Dendritic cell treated with granulocyte-macrophage colony-stimulating factor and Interleukin-4, amounts not matched to agents 40 ng/mL and 50 ng/mL, for 4 days (primary cell): ENCODE measurements around the gene KHDC1L.

ENCODE experiments used
- H3K27ac Mint-ChIP-seq: one replicate; pipeline ENCODE4 v1.8.0; 2022; ENCODE audit warnings: mild to moderate bottlenecking, mixed read lengths
- H3K27me3 Mint-ChIP-seq: one replicate; pipeline ENCODE4 v1.8.0; 2022; ENCODE audit warnings: mild to moderate bottlenecking, mixed read lengths
- H3K36me3 Mint-ChIP-seq: one replicate; pipeline ENCODE4 v1.8.0; 2022; ENCODE audit warnings: low read depth, mixed read lengths
- H3K4me1 Mint-ChIP-seq: one replicate; pipeline ENCODE4 v1.8.0; 2022; ENCODE audit warnings: low read depth, mixed read lengths
- H3K4me3 Mint-ChIP-seq: one replicate; pipeline ENCODE4 v1.8.0; 2022; ENCODE audit warnings: mild to moderate bottlenecking, moderate library complexity, mixed read lengths
- H3K9me3 Mint-ChIP-seq: one replicate; pipeline ENCODE4 v1.8.0; 2022; ENCODE audit warnings: mixed read lengths
- intact Hi-C: fragments of 100-400 bp; cut with micrococcal nuclease; formaldehyde crosslinking; loops from one replicate; pipeline ENCODE4 v1.15.0; 2022

Gene KHDC1L

DNA sequence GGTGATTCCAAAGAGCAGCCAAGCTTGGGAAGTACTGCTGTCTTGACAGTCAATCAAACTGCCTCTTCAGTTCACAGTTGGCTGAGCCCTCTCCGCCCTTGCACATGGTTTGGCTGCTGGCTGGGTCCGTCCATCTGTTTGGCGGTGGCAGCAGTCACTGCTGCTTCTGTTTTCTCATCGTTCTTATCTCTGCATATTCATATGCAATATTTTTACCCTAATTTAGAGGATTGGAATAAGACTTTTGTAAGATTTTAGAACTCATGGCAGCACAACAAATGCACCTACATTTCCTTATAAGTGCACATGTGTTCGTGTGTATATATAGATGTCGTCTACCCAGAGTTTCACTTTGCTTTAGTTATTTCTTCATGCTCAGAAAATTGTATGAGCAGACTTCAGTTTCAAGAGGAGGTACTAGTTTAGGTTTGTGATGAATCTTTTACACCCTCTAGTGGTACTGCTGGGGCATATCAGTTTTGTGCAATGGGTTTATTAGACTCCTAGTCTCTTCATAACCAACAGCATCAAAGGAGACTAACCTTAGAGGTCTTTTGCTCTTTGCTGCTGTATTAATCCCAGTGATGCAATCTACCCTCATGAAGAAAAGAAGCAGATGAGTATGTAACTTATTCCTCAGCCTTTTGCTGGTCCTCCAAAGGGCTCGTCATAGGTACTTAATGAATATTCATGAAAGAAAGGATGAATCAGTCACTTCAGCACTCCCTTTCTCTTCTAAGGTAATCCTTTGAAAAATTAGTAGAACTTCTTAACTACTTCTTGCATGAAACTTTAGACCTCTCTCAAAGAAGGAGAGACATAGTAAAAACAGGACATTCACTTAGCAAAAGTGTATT, 44.3 kb downstream of the KHDC1L start:
- Mint-ChIP-seq H3K36me3 (no peaks in the 10 kb centered on the region), H3K27ac (no peak overlapping the region), H3K4me3 (no peak overlapping the region), H3K4me1 (no peaks in the 10 kb centered on the region), H3K27me3 (no peaks in the 10 kb centered on the region), H3K9me3 (no peaks in the 10 kb centered on the region)
- intact Hi-C loops = loop anchor here (1.0 to 2.0 kb wide), 3 partner anchors 50 to 769 kb away; no protein-coding TSS in a partner anchor

DNA sequence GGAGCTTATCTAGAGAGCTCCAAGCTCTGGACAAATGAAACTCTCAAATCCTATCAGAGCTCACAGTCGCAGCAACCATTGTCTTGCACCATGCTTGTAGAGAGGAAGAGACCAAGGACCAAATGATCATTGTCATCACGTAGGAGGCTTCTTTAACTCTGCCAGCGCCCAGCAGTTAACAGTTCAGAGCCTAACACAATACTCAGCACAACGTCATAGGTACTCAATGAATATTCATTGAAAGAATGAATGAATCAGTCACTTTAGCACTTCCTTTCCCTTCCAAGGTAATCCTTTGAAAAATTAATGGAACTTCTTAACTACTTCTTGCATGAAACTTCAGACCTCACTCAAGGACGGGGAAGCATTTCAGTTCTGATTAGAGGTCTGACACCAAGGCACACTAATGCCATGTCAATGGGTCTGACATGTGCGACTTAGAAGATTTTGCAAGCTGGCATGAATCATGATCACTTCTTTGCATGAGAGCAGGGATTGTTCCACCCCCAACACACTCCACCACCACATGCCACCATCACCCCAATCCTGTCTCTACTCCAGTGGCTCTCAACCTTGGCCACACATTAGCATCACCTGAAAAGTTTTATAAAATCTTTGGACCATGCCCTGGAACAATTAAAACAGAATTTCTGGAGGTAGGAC, 45.1 kb downstream of the KHDC1L start:
- intact Hi-C loops = loop anchor here (2.0 kb wide), 2 partner anchors 49 to 563 kb away; no protein-coding TSS in a partner anchor
- no peak overlapping the region for H3K4me3 Mint-ChIP-seq
- no peaks in the 10 kb centered on the region for H3K36me3 Mint-ChIP-seq
- H3K9me3 Mint-ChIP-seq = no peaks in the 10 kb centered on the region
- no peak overlapping the region for H3K27ac Mint-ChIP-seq
- H3K4me1 Mint-ChIP-seq = no peaks in the 10 kb centered on the region
- H3K27me3 Mint-ChIP-seq = no peaks in the 10 kb centered on the region

DNA sequence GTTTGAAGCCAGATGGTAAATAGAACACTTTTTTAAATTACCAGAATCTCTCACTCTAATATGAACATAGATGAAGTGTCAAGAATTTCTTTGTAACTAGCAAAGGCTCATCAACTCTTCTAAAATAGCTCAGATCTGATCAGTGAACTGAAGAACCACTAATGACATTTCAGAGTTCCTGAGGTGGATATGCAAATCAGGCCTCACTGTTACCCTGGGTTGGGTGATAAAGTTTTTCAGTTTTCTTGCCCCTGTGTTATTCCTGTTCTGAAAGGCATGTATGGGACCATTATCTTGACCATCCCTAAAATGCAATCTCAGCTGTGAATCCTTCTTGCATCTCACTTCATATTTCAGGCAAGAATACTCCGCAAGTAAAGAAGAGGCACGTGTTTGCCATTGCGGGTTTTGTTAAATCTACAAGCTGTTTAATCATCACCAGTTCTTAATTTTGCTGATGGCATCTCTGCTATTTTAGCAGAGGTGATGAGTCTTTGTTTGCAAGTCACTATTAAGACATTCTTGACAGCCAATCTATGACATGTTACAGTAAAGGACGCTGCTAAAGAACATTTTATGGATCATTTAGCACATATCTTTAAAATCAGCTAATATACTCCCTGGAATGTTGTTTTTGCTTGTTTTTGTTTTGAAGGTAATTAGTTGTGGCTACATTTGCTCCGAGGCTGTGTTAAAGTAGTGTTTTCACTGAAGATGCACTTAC, 47.9 kb downstream of the KHDC1L start:
- H3K36me3 Mint-ChIP-seq = no peaks in the 10 kb centered on the region
- H3K27ac Mint-ChIP-seq = no peak overlapping the region
- intact Hi-C loops = no loop called here
- no peak overlapping the region for H3K4me3 Mint-ChIP-seq
- no peaks in the 10 kb centered on the region for H3K4me1 Mint-ChIP-seq
- H3K27me3 Mint-ChIP-seq = no peaks in the 10 kb centered on the region
- H3K9me3 Mint-ChIP-seq = no peaks in the 10 kb centered on the region

DNA sequence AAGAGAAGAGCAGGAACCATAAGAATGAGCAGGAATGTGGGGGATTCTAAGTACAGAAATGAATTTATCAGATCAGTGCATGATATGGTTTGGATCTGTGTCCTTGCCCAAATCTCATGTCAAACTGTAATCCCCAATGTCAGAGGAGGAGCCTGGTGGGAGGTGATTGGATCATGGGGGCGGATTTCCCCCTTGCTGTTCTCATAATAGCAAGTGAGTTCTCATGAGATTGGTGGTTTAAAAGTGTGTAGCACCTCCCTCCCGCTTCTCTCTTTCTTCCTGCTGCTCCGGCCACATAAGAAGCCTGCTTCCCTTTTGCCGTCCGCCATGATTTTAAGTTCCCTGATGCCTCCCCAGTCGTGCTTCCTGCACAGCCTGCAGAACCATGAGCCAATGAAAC, 49.2 kb downstream of the KHDC1L start:
- H3K27ac Mint-ChIP-seq = no peak overlapping the region
- intact Hi-C loops = no loop called here
- H3K36me3 Mint-ChIP-seq = no peaks in the 10 kb centered on the region

DNA sequence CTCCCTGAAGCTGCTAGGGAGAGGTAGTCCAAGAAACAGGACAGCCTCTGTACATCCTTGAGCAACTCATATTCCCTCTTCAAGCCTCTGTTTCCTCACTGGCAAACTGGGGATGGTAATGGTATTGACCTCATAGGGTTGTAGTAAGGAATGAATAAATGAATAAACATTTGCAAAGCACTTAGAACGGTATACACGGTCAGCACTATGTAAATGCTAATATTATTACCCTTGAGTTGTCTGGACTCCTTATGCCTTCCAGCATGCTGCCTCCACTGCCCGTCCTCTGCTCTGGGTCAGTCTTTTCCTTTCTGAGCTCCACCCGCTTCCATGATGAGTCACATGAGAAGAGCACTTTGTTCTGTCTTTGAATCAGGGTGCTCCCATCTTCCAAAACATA, 50.6 kb downstream of the KHDC1L start:
- Mint-ChIP-seq H3K4me3 (no peak overlapping the region), H3K27ac (no peak overlapping the region), H3K27me3 (no peaks in the 10 kb centered on the region), H3K4me1 (no peaks in the 10 kb centered on the region), H3K36me3 (no peaks in the 10 kb centered on the region), H3K9me3 (no peaks in the 10 kb centered on the region)
- intact Hi-C loops = no loop called here

More for the DNA sequence above, 49.2 kb downstream of the KHDC1L start:
- H3K9me3 Mint-ChIP-seq = no peaks in the 10 kb centered on the region
- H3K27me3 Mint-ChIP-seq = no peaks in the 10 kb centered on the region
- no peaks in the 10 kb centered on the region for H3K4me1 Mint-ChIP-seq
- no peak overlapping the region for H3K4me3 Mint-ChIP-seq
